CD14-positive monocyte (primary cell): ENCODE results near the gene LRRC8C. TPM values are rescaled to one million over a fixed set of nuclear protein-coding genes. Genes with fewer than 3 reads are reported as not detected.

Experiments used
- DNase-seq, 3 donors: peaks; one replicate each; pipeline ENCODE4 v3.0.0-alpha.2; 2011 to 2022
- H2AFZ ChIP-seq: 2 replicates; pipeline ENCODE4 v1.6.0; 2012; ENCODE audit warnings: mild to moderate bottlenecking, low read depth, low read length, inconsistent platforms; ENCODE audit not compliant: insufficient read depth, poor library complexity, severe bottlenecking
- H3K27ac ChIP-seq, 2 donors: 1 replicate in 1 of 2; 2 replicates in 1 of 2; pipeline ENCODE4 v1.5.1; 2012 to 2013; ENCODE audit warnings: low read length in 2 of 2, control low read depth in 1 of 2, inconsistent platforms in 1 of 2, low read depth in 1 of 2, mild to moderate bottlenecking in 1 of 2
- H3K27me3 ChIP-seq, 2 donors: one replicate each; pipeline versions ENCODE4 v1.6.0 to v1.6.1; 2011 to 2013; ENCODE audit warnings: low read length in 2 of 2; ENCODE audit not compliant: control insufficient read depth in 2 of 2, insufficient read depth in 2 of 2
- H3K36me3 ChIP-seq, 2 donors: replicated peaks in 1 of 2; 1 replicate in 1 of 2; 2 replicates in 1 of 2; pipeline versions ENCODE4 v1.5.1 to v1.6.1; 2012 to 2013; ENCODE audit warnings: low read length in 2 of 2, control low read depth in 1 of 2, inconsistent platforms in 1 of 2, mild to moderate bottlenecking in 1 of 2; ENCODE audit not compliant: insufficient read depth in 2 of 2, control insufficient read depth in 1 of 2
- H3K4me1 ChIP-seq, 2 donors: 1 replicate in 1 of 2; 2 replicates in 1 of 2; pipeline versions ENCODE4 v1.5.1 to v1.6.1; 2012 to 2013; ENCODE audit warnings: low read length in 2 of 2, control low read depth in 1 of 2, inconsistent platforms in 1 of 2, mild to moderate bottlenecking in 1 of 2, moderate library complexity in 1 of 2; ENCODE audit not compliant: insufficient read depth in 2 of 2, control insufficient read depth in 1 of 2
- H3K4me2 ChIP-seq: replicated peaks from 2 replicates; pipeline ENCODE3; 2012; ENCODE audit warnings: low read length, moderate library complexity, mild to moderate bottlenecking; ENCODE audit not compliant: poor library complexity, severe bottlenecking; ENCODE audit errors: extremely low read depth
- H3K4me3 ChIP-seq, 3 experiments: fragments of 200-600 bp in 1 of 3; sonication (generic) in 1 of 3; replicated peaks in 1 of 3; 1 replicate in 2 of 3; 2 replicates in 1 of 3; pipeline ENCODE4 v1.5.1; 2011 to 2013; ENCODE audit warnings: low read length in 3 of 3, mild to moderate bottlenecking in 3 of 3, control low read depth in 2 of 3, low read depth in 2 of 3, inconsistent platforms in 1 of 3, moderate library complexity in 1 of 3
- H3K79me2 ChIP-seq: 2 replicates; pipeline ENCODE4 v1.6.0; 2012; ENCODE audit warnings: mild to moderate bottlenecking, control low read depth, inconsistent platforms, low read length, moderate library complexity; ENCODE audit not compliant: insufficient read depth
- H3K9ac ChIP-seq: 2 replicates; pipeline ENCODE4 v1.6.0; 2017; ENCODE audit warnings: low read length, mild to moderate bottlenecking; ENCODE audit not compliant: insufficient read depth, poor library complexity, severe bottlenecking
- H3K9me3 ChIP-seq, 2 donors: replicated peaks in 1 of 2; 1 replicate in 1 of 2; 2 replicates in 1 of 2; pipeline versions ENCODE4 v1.5.1 to v1.6.1; 2012 to 2013; ENCODE audit warnings: low read length in 2 of 2, control low read depth in 1 of 2; ENCODE audit not compliant: control insufficient read depth in 1 of 2, insufficient read depth in 1 of 2
- H4K20me1 ChIP-seq: 2 replicates; pipeline ENCODE4 v1.6.0; 2012; ENCODE audit warnings: mild to moderate bottlenecking, low read length, control low read depth, moderate library complexity; ENCODE audit not compliant: insufficient read depth
- H3K27ac Mint-ChIP-seq, 7 donors: one replicate each; pipeline ENCODE4 v1.8.0; 2020; ENCODE audit warnings: mild to moderate bottlenecking in 7 of 7, mixed read lengths in 7 of 7, moderate library complexity in 6 of 7, inconsistent platforms in 2 of 7
- H3K27me3 Mint-ChIP-seq, 3 donors: one replicate each; pipeline ENCODE4 v1.8.0; 2021 to 2022; ENCODE audit warnings: low read depth in 3 of 3, mild to moderate bottlenecking in 3 of 3, mixed read lengths in 3 of 3, moderate library complexity in 3 of 3, inconsistent platforms in 1 of 3
- H3K36me3 Mint-ChIP-seq, 2 donors: one replicate each; pipeline ENCODE4 v1.8.0; 2020; ENCODE audit warnings: mixed read lengths in 2 of 2, inconsistent platforms in 1 of 2, mild to moderate bottlenecking in 1 of 2
- H3K4me1 Mint-ChIP-seq: one replicate; pipeline ENCODE4 v1.8.0; 2020; ENCODE audit warnings: mild to moderate bottlenecking, mixed read lengths
- H3K4me3 Mint-ChIP-seq, 2 donors: one replicate each; pipeline ENCODE4 v1.8.0; 2020; ENCODE audit warnings: mild to moderate bottlenecking in 2 of 2, mixed read lengths in 2 of 2, moderate library complexity in 1 of 2
- H3K9me3 Mint-ChIP-seq, 7 donors: one replicate each; pipeline ENCODE4 v1.8.0; 2020 to 2022; ENCODE audit warnings: mixed read lengths in 7 of 7, mild to moderate bottlenecking in 6 of 7, moderate library complexity in 6 of 7, inconsistent platforms in 2 of 7
- CTCF ChIP-seq: fragments of 200-600 bp; IDR thresholded peaks from one replicate; pipeline ENCODE4 v1.8.0; 2022; ENCODE audit warnings: antibody characterized with exemption, mild to moderate bottlenecking
- WGBS: methylation state at CpG from one replicate; pipeline ENCODE4 v1.1.5; 2013; ENCODE audit warnings: missing lambda C conversion rate; ENCODE audit not compliant: insufficient coverage; 5-methylcytosine and 5-hydroxymethylcytosine counted together
- intact Hi-C, 2 donors: fragments of 100-400 bp; cut with micrococcal nuclease; formaldehyde crosslinking; loops; one replicate each; pipeline versions ENCODE4 v1.15.0 to v1.15.1; 2023
- polyA plus RNA-seq, 3 donors: library from polyadenylated mRNA; depleted of rRNA in 1 of 3; unstranded in 2 of 3; stranded (reverse) in 1 of 3; fragments of 300-500 nt in 2 of 3; fragments of >200 nt in 1 of 3; fragmentation: Illumina TruSeq in 2 of 3; gene quantifications; 1 replicate in 2 of 3; 2 replicates in 1 of 3; pipeline ENCODE4 v1.2.3, GENCODE V29; 2012 to 2021

LRRC8C gene
- polyA plus RNA-seq, 3 donors = 13.0 to 18.6 (median 16.3) TPM

GRCh38 chr1:89755591-89755990 lies 122.7 kb downstream of the LRRC8C start:
- 17% methylated on average over 2 of the region's 3 CpGs for WGBS
- intact Hi-C loops = loop anchor here (5.0 to 10.0 kb wide), 4 partner anchors 33 to 233 kb away; partner anchors contain the start of gene LRRC8B (in 1 of the 2)
- Mint-ChIP-seq H3K36me3 (no peaks in the 10 kb centered on the region), H3K27ac (peak overlapping the region; percentile 92 to 98 (median 94)), H3K4me3 (peak overlapping the region in 1 of 2 donors; percentile 72), H3K27me3 (no peaks in the 10 kb centered on the region), H3K9me3 (no peaks in the 10 kb centered on the region), H3K4me1 (peaks cover 75% of the 10 kb centered on the region)
- H3K36me3 ChIP-seq = no peaks in the 10 kb centered on the region
- H3K9me3 ChIP-seq = no peaks in the 10 kb centered on the region
- TF ChIP-seq CTCF = no peak
- peak overlapping the region; percentile 63 to 85 for H3K27ac ChIP-seq
- DNase-seq = peak in 2 of 3 donors; percentile 58 to 76
- H3K4me3 ChIP-seq = peak overlapping the region in 1 of 3 experiments; percentile 61
- peaks cover 76 to 80% of the 10 kb centered on the region in 2 donors for H3K4me1 ChIP-seq
- peaks cover 13% of the 10 kb centered on the region for H3K79me2 ChIP-seq
- H3K9ac ChIP-seq = no peak overlapping the region
- H4K20me1 ChIP-seq = no peaks in the 10 kb centered on the region
- H2AFZ ChIP-seq = peak overlapping the region; percentile 4
- peak overlapping the region; percentile 57 for H3K4me2 ChIP-seq
- H3K27me3 ChIP-seq = no peaks in the 10 kb centered on the region

- Mint-ChIP-seq H3K36me3 (no peaks in the 10 kb centered on the region), H3K27me3 (peaks cover 0 to 1% (median 0%) of the 10 kb centered on the region in 3 donors), H3K4me3 (peak overlapping the region; percentile 65 to 81), H3K27ac (peak overlapping the region; percentile 87 to 98 (median 93)), H3K9me3 (no peaks in the 10 kb centered on the region), H3K4me1 (peaks cover 94% of the 10 kb centered on the region)
- no peaks in the 10 kb centered on the region for H3K36me3 ChIP-seq
- no peak for TF ChIP-seq CTCF
- intact Hi-C loops = loop anchor here (5.0 to 10.0 kb wide), 4 partner anchors 35 to 235 kb away; partner anchors contain the start of gene LRRC8B (in 1 of the 2)
- peak overlapping the region; percentile 76 for H3K4me2 ChIP-seq
- 0% methylated on average over 4 of the region's 5 CpGs for WGBS
- no peaks in the 10 kb centered on the region for H3K9me3 ChIP-seq
- H2AFZ ChIP-seq = peak overlapping the region; percentile 41
- H3K4me3 ChIP-seq = peak overlapping the region; percentile 5 to 61 (median 42)
- no peaks in the 10 kb centered on the region for H4K20me1 ChIP-seq
- peaks cover 96 to 99% of the 10 kb centered on the region in 2 donors for H3K4me1 ChIP-seq
- peak overlapping the region; percentile 23 for H3K9ac ChIP-seq
- peaks cover 23% of the 10 kb centered on the region for H3K79me2 ChIP-seq
- DNase-seq = peak; percentile 71 to 94 (median 85)
- peak overlapping the region; percentile 63 to 85 for H3K27ac ChIP-seq
- H3K27me3 ChIP-seq = no peaks in the 10 kb centered on the region
These were observed 124.6 kb downstream of the LRRC8C start for GRCh38 chr1:89757532-89757931.
